ENCODE results near the gene ZNF627.
"Not testable (repeated sequence)": the region's sequence is repeated elsewhere in the genome, so short reads cannot be mapped to it uniquely, and the experiment has no call there.

ZNF627 gene

GRCh38 chr19:11597202-11598102 is at the start of gene ZNF627:
Gene ZNF627 (plus strand): TSS chr19:11597483. CDS start chr19:11597628, 145 bp downstream.
- DNase-seq, result peak; percentile 98

- no peak for DNase-seq
Observed at GRCh38 chr19:11547929-11548700, 49.2 kb upstream of the ZNF627 start.

- no peak for DNase-seq
Observed at GRCh38 chr19:11549386-11549953, 47.8 kb upstream of the ZNF627 start.

- no peak for DNase-seq
Observed at GRCh38 chr19:11550265-11550664, 47.0 kb upstream of the ZNF627 start.

- no peak for DNase-seq
Observed at GRCh38 chr19:11551603-11552235, 45.6 kb upstream of the ZNF627 start.

- DNase-seq, result no peak
Observed at GRCh38 chr19:11552666-11553372, 44.5 kb upstream of the ZNF627 start.

- no peak for DNase-seq
Observed at GRCh38 chr19:11554160-11554559, 43.1 kb upstream of the ZNF627 start.

- no peak for DNase-seq
Observed at GRCh38 chr19:11555246-11555645, 42.0 kb upstream of the ZNF627 start.

GRCh38 chr19:11556634-11557420 is 40.5 kb upstream of the ZNF627 start:
- DNase-seq, result no peak

- peak; percentile 98 for DNase-seq
Observed at GRCh38 chr19:11558881-11559828, 38.1 kb upstream of the ZNF627 start, which contains the start of gene ELOF1. Gene ELOF1 (minus strand): TSS chr19:11559230. CDS start chr19:11554347, 4,883 bp downstream.

GRCh38 chr19:11560404-11561051 is 36.8 kb upstream of the ZNF627 start:
- peak; percentile 72 for DNase-seq

GRCh38 chr19:11563532-11563931 is 33.8 kb upstream of the ZNF627 start:
- no peak for DNase-seq

- not testable (repeated sequence) for DNase-seq
Observed at GRCh38 chr19:11564082-11564807, 33.0 kb upstream of the ZNF627 start.

- not testable (repeated sequence) for DNase-seq
Observed at GRCh38 chr19:11565649-11565980, 31.7 kb upstream of the ZNF627 start.

- no peak for DNase-seq
Observed at GRCh38 chr19:11566164-11566563, 31.1 kb upstream of the ZNF627 start.

- no peak for DNase-seq
Observed at GRCh38 chr19:11570039-11570462, 27.2 kb upstream of the ZNF627 start.

- DNase-seq, result not testable (repeated sequence)
Observed at GRCh38 chr19:11573354-11573753, 23.9 kb upstream of the ZNF627 start.

- DNase-seq, result not testable (repeated sequence)
Observed at GRCh38 chr19:11573763-11574162, 23.5 kb upstream of the ZNF627 start.

- no peak for DNase-seq
Observed at GRCh38 chr19:11574689-11575088, 22.6 kb upstream of the ZNF627 start.
